ENCODE results near the gene PSMB3. TPM values are rescaled to one million over a fixed set of nuclear protein-coding genes. Genes with fewer than 3 reads are reported as not detected.

The PSMB3 gene
- total RNA-seq, 1 donor from 2014 or later = 179 TPM

- ATAC-seq = no peak
These were observed 18.3 kb upstream of the PSMB3 start for GRCh38 chr17:38733982-38734973.

GRCh38 chr17:38735161-38735997 lies 17.2 kb upstream of the PSMB3 start:
- ATAC-seq = peak; percentile 17

GRCh38 chr17:38738007-38738662 lies 14.4 kb upstream of the PSMB3 start:
- no peak for ATAC-seq

GRCh38 chr17:38738686-38739085 lies 13.9 kb upstream of the PSMB3 start:
- no peak for ATAC-seq

- ATAC-seq = no peak
These were observed 13.2 kb upstream of the PSMB3 start for GRCh38 chr17:38739305-38739704.

- no peak for ATAC-seq
These were observed 12.5 kb upstream of the PSMB3 start for GRCh38 chr17:38740044-38740443.

- no peak for ATAC-seq
These were observed 11.7 kb upstream of the PSMB3 start for GRCh38 chr17:38740806-38741205.

- no peak for ATAC-seq
These were observed 11.1 kb upstream of the PSMB3 start for GRCh38 chr17:38741461-38741860.

GRCh38 chr17:38741921-38742410 lies 10.6 kb upstream of the PSMB3 start:
- peak; percentile 30 for ATAC-seq

GRCh38 chr17:38742411-38743308 lies 9.9 kb upstream of the PSMB3 start:
- ATAC-seq = peak; percentile 20

- ATAC-seq = no peak
These were observed 8.9 kb upstream of the PSMB3 start for GRCh38 chr17:38743556-38744171.

GRCh38 chr17:38745545-38745944 lies 7.0 kb upstream of the PSMB3 start:
- no peak for ATAC-seq

- ATAC-seq = no peak
These were observed 6.3 kb upstream of the PSMB3 start for GRCh38 chr17:38746004-38746848.

GRCh38 chr17:38746849-38747462 lies 5.6 kb upstream of the PSMB3 start:
- no peak for ATAC-seq

GRCh38 chr17:38747463-38748148 lies 4.9 kb upstream of the PSMB3 start:
- no peak for ATAC-seq

GRCh38 chr17:38748149-38748891 lies 4.2 kb upstream of the PSMB3 start, which contains the start of gene PCGF2:
Gene PCGF2 (minus strand): TSS chr17:38748336. CDS start chr17:38740402, 7,934 bp downstream.
- ATAC-seq = peak; percentile 4

GRCh38 chr17:38748892-38749222 lies 3.7 kb upstream of the PSMB3 start:
- ATAC-seq = no peak
